Pancreas (tissue), 10 donors: Measurements from ENCODE around the gene CDC25B. TPM values are rescaled to one million over a fixed set of nuclear protein-coding genes. Genes with fewer than 3 reads are reported as not detected.

Source experiments
- ATAC-seq, 4 donors: fragments of 200-7000 bp; cut with Tn5 transposase; one replicate each; pipeline versions ENCODE4 v1.8.0 to v1.9.1; 2020; ENCODE audit warnings: mild to moderate bottlenecking in 4 of 4, moderate library complexity in 4 of 4
- DNase-seq, 6 donors: peaks; one replicate each; pipeline ENCODE4 v3.0.0-alpha.2; 2020
- FAIRE-seq: peaks from 2 replicates; lab custom pipeline; 2012; peaks lifted over from hg19 to GRCh38; lab: Jason Lieb, UNC
- H3K27ac ChIP-seq, 4 donors: fragments of 200-600 bp; sonication (generic); 1 replicate in 3 of 4; 2 replicates in 1 of 4; pipeline versions ENCODE4 v1.5.0 to v1.8.0; 2020
- H3K27me3 ChIP-seq, 4 donors: fragments of 200-600 bp; one replicate each; pipeline ENCODE4 v1.8.0; 2021
- H3K36me3 ChIP-seq, 3 donors: fragments of 200-600 bp; sonication (generic) in 1 of 3; one replicate each; pipeline versions ENCODE4 v1.5.0 to v1.8.0; 2020 to 2021
- H3K4me1 ChIP-seq, 3 donors: fragments of 200-600 bp; one replicate each; pipeline ENCODE4 v1.8.0; 2021
- H3K4me3 ChIP-seq, 4 donors: fragments of 200-600 bp; sonication (generic) in 2 of 4; one replicate each; pipeline versions ENCODE4 v1.5.0 to v1.8.0; 2020 to 2021
- H3K9me3 ChIP-seq, 4 donors: fragments of 200-600 bp; one replicate each; pipeline ENCODE4 v1.8.0; 2021
- CTCF ChIP-seq, 4 donors: fragments of 200-600 bp; sonication (generic) in 3 of 4; IDR thresholded peaks; one replicate each; pipeline versions ENCODE4 v1.5.0 to v1.8.0; 2021; ENCODE audit warnings: antibody characterized with exemption in 4 of 4
- WGBS, 2 donors: extraction: QIAGEN DNeasy Blood & Tissue Kit; methylation state at CpG; one replicate each; pipeline ENCODE4 v1.1.7; 2013; 5-methylcytosine and 5-hydroxymethylcytosine counted together
- intact Hi-C, 3 donors: fragments of 100-400 bp; cut with DNase I; formaldehyde crosslinking; loops; one replicate each; pipeline versions ENCODE4 v1.11.1 to v1.14.2; 2022
- polyA plus RNA-seq, 2 donors: library from polyadenylated mRNA; stranded (reverse); fragments of 200-250 nt; gene quantifications; one replicate each; pipeline ENCODE4 v1.2.3, GENCODE V29; 2013
- total RNA-seq, 6 donors: library from RNA; stranded (reverse); fragmentation: NEBNext Ultra II Directional in 4 of 6; extraction: Animal tissue kit (Norgen Biotek cat#: 25700) in 4 of 6; gene quantifications; one replicate each; pipeline versions ENCODE4 v1.2.1 to v1.2.4, GENCODE V29; 2021 to 2023
- donor health status: healthy with polysubstance abuse.
- donor health status: DM: no; HTN: no; CAD: no; lungs with moderate emphysema.
- donor health status: DM: no; HTN: no; CAD: no.
- donor health status: control.
- donor health status: control.
- donor health status: Bipolar disorder and iron deficiency.
- donor health status: DM: yes; HTN: yes; CAD: no.
- donor health status: DM: no; HTN: no; CAD: no.
- donor health status: DM: no; HTN: no; CAD: no.
- donor health status: DM: yes; HTN: yes; CAD: no.

The CDC25B gene
- total and polyA plus RNA-seq, 8 donors: 3.7 to 28.8 (median 7.9) TPM

GRCh38 chr20:3812975-3813847 is 17.1 kb downstream of the CDC25B start:
- DNase-seq: no peak
- Histone ChIP-seq H3K4me3 (no peak overlapping the region), H3K4me1 (peaks cover 28 to 50% (median 33%) of the 10 kb centered on the region in 3 donors)

GRCh38 chr20:3813848-3814581 is 17.9 kb downstream of the CDC25B start:
- no peak for ATAC-seq
- Histone ChIP-seq H3K27me3 (no peaks in the 10 kb centered on the region), H3K27ac (peak overlapping the region; percentile 29 to 93 (median 59)), H3K36me3 (no peaks in the 10 kb centered on the region), H3K4me1 (peaks cover 28 to 51% (median 30%) of the 10 kb centered on the region in 3 donors), H3K4me3 (no peak overlapping the region), H3K9me3 (no peaks in the 10 kb centered on the region)
- 58 to 60% methylated on average over 12 of the region's 12 CpGs for WGBS, 2 donors
- intact Hi-C loops: no loop called here
- DNase-seq: no peak
- no peak for TF ChIP-seq CTCF (IDR thresholded peaks at IDR 0.05)
- FAIRE-seq: no peak

More at GRCh38 chr20:3812975-3813847, 17.1 kb downstream of the CDC25B start:
- H3K36me3 ChIP-seq: no peaks in the 10 kb centered on the region
- H3K9me3 ChIP-seq: no peaks in the 10 kb centered on the region
- ATAC-seq (no peak), FAIRE-seq (no peak)
- H3K27me3 ChIP-seq: no peaks in the 10 kb centered on the region
- WGBS, 2 donors: 50 to 52% methylated on average over 8 of the region's 8 CpGs
- intact Hi-C loops: no loop called here
- no peak for TF ChIP-seq CTCF (IDR thresholded peaks at IDR 0.05)
- peak overlapping the region; percentile 29 to 93 (median 82) for H3K27ac ChIP-seq

GRCh38 chr20:3814928-3815495 is 18.9 kb downstream of the CDC25B start:
- TF ChIP-seq CTCF (IDR thresholded peaks at IDR 0.05): no peak
- intact Hi-C loops: no loop called here

GRCh38 chr20:3815703-3816315 is 19.7 kb downstream of the CDC25B start:
- FAIRE-seq: no peak
- DNase-seq: no peak
- 82 to 86% methylated on average over 9 of the region's 9 CpGs for WGBS, 2 donors
- Histone ChIP-seq H3K27ac (no peak overlapping the region), H3K4me1 (peaks cover 28 to 49% (median 36%) of the 10 kb centered on the region in 3 donors), H3K9me3 (no peaks in the 10 kb centered on the region), H3K36me3 (no peaks in the 10 kb centered on the region), H3K27me3 (no peaks in the 10 kb centered on the region), H3K4me3 (no peak overlapping the region)
- no peak for ATAC-seq
- no peak for TF ChIP-seq CTCF (IDR thresholded peaks at IDR 0.05)
- intact Hi-C loops: no loop called here

More at GRCh38 chr20:3814928-3815495, 18.9 kb downstream of the CDC25B start:
- FAIRE-seq (no peak), ATAC-seq (no peak), DNase-seq (no peak)
- H3K4me3 ChIP-seq: no peak overlapping the region
- no peak overlapping the region for H3K27ac ChIP-seq
- H3K36me3 ChIP-seq: no peaks in the 10 kb centered on the region
- H3K27me3 ChIP-seq: no peaks in the 10 kb centered on the region
- H3K9me3 ChIP-seq: no peaks in the 10 kb centered on the region
- H3K4me1 ChIP-seq: peaks cover 28 to 55% (median 36%) of the 10 kb centered on the region in 3 donors
- WGBS, 2 donors: 76 to 85% methylated on average over 7 of the region's 7 CpGs
